ENCODE results near the gene RNF130.

RNF130 gene

DNA sequence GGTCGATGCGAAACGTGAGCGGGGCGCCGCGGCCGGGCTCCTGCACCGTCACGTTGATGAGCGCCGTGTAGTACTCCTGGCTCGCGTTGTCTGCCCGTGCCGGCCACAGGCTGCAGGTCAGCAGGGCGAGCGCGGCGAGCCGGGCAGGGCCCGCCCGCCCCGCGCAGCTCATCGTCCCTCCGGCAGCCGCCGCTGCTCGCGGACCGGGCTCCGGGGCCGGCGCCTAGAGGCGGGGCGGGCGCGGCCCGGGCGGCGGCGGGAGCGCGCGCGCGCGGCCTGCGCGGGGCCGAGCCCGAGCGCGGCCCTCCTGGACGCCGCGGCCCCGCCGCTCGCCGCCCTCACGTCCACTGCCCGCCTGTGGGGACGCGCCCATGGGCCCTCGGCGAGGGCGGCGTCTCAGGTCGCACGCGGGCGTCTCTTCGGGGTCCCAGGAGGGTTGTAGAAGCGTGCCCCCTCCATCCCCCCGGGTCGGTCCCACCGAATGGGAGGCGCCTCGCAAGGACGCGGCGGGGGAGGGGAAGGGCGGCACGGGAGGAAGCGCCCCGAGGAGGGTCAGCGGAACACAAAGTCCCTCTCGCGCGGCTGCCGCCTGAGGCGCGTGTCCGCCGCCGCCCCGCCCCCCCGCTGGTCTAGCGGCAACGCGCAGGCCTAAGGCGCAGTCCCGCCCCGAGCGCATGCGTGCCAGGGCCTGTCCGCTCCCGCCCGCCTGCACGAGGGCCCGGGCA, at the start of gene RNF130:
TSS of gene RNF130 (minus strand) at position 229 of the 725 bp plus-strand sequence. CDS start at position 172, 57 bp downstream.
- DNase-seq (ENCODE audit: low spot score): peak; percentile 80

- DNase-seq (ENCODE audit: low spot score): peak; percentile 90
Measured at GRCh38 chr5:180120237-180121101, 48.9 kb upstream of the RNF130 start.

DNA sequence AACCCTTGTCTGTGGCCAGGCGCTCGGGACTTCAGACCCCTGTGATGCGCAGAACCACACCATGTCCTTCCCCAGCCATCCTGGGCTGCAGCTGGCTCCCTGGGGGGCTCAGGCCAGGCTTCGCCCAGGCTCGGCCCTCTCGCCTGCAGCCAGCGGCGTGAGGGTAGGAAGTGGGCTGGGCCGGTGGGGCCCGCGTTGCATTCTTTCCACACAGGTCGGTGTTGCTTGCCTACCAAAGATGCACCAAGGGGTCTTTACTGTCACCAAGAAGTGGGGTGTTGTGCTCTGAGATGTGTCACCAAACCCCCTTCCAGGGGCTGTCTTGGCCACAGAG, 48.3 kb upstream of the RNF130 start:
- DNase-seq (ENCODE audit: low spot score): no peak

DNA sequence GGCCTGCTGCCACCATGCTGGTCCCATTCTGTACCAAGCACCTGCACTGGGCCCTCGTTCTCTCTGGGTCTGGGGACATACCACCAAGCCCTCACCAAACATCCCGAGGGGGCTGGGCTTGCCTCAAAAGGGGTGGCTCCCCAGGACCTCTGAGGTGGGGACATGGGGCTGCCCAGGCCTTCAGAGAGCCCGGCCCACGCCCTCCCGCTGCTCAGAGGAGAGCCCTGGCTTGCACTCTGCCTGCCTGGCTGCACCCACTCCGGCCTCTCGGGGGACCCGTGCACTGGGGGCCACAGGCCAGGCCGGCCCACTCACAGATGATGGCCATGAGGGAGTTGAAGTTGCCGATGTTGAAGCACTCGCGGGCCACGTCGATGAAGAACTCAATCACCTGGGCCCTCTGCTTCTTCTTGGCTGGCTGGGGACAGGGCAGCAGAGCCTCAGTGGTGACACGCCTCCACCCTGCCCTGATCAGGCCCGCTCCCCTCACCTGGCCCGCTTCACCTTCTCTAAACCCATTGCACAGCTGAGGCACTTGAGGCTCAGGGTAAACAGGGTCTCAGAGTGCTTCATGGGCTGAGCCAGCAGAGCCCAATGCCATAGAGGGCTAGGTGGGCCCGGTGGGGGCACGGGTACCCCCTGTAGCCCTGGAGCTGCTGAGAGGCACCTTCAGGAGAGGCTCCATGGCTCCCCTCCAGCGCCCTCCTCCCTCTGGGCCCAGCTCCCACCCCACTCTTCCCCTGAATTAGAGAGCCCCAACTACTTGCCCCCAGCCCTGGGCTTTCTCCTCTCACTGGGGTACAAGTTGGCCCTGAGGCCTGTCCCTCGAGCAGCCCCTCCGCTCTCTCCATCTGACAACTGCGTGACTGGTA, 47.7 kb upstream of the RNF130 start:
- DNase-seq (ENCODE audit: low spot score): no peak

DNA sequence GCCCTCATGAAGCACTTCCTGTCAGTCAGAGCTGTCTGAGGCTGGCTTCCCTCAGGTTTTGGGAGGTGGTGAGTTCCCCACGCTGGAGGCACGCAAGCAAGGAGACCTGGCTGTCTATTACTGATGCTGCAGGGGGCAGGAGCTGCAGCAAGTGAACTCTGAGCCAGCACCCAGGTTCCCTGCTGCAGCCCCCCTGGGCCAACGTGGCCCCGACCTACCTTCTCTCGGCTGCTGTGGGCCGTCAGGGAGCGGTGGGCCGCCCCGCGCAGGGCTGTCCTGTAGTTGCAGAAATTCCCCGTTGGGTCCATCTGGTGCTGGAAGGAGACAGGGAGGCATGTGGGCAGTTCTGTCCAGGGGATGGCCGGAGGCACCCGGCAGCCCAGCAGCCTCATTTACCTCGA, 46.8 kb upstream of the RNF130 start:
- DNase-seq (ENCODE audit: low spot score): no peak

GRCh38 chr5:180117000-180117725, 45.6 kb upstream of the RNF130 start:
- peak; percentile 72 for DNase-seq (ENCODE audit: low spot score)

- peak; percentile 46 for DNase-seq (ENCODE audit: low spot score)
Measured at GRCh38 chr5:180116077-180116999, 44.8 kb upstream of the RNF130 start.

- DNase-seq (ENCODE audit: low spot score): no peak
Measured at GRCh38 chr5:180115326-180116076, 43.9 kb upstream of the RNF130 start.

GRCh38 chr5:180114304-180115003, 42.9 kb upstream of the RNF130 start:
- DNase-seq (ENCODE audit: low spot score): no peak

DNA sequence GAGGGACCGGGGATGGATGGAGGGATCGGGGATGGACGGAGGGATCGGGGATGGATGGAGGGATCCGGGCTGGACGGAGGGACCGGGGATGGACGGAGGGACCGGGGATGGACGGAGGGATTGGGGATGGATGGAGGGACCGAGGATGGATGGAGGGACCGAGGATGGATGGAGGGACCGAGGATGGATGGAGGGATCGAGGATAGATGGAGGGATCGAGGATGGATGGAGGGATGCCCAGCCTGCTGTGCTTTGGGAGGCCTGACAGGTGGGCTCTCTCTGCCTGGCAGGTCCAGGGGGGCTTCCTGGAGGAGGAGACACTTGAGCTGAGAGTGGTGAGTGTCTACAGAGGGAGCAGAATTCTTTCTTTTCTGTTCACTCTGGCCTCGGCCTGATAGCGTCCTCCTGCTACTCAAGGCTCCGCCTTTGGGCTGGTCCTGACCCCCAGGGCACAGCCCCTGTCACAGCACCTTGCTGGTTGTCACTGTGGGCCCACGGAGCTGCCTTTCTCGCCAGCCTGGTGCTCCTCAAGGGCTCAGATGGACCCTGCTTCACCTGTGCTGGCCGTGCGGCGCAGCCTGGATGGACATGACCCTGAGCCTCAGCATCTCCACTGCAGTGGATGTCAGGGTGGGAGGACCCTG, 42.2 kb upstream of the RNF130 start:
- DNase-seq (ENCODE audit: low spot score): no peak

DNA sequence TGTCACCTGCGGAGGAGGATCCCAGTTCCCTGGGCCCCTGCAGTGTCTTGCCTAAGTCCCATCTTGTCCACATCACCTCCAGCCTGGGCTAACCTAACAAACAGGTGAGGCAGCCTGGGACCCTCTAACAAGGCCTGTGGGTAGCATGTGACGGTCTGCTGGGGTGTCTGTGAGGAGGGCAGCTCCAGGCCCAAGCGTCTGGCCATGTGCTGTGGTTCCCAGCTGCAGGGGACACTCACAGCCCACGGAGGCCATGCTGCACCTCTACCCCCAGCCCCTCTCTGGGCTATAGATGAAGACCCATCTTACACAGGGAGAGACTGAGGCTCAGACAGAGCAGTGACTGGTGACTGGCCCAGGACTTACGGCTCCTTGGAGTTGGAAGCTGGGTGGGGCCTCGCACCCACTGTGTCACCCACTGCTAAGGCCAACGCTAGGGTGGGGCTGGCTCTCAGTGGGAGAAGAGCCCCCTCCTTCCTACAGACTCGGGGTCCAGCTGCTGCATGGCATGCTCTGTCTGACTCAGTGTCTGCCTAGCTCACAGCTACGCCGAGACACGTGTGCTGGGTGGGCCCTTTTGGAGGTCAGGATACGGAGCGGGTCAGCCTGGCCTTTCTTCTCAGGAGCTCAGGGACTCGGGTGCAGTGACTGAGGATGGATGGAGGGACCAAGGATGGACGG, 40.8 kb upstream of the RNF130 start:
- no peak for DNase-seq (ENCODE audit: low spot score)

DNA sequence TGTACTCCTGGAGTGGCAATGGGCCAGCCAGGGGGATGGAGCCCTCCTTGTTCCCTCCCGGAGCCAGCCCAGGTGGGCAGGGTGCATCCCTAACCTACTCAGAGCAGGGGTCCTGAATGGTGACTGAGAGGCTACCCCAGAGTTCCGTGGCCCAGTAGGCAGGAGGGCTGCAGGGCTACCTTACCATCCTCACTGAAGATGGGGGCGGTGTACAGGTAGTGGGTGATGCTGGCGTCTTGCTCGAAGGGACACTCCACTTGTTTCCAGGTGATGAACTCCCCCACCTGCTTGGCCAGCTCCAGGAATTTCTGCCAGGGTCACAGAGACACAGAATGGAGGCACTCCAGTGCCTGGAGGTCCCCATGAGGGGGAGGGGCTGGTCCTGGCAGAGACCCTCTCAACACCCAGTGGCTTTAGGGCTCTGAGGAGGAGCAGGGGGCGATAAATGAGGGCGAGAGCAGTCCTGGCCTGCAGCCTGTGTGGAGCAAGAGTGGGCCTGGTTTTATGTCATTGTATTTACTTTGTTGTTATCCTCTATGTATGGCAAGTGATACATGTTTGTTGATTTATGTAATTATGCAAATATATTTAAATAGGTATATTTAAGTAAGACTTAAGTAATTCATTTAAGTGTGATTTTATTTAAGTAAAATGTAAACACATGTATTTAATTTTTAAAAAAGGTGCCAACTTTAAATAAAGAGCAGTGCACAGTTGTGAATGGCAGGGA, 39.9 kb upstream of the RNF130 start:
- DNase-seq (ENCODE audit: low spot score): no peak

GRCh38 chr5:180109920-180110319, 38.4 kb upstream of the RNF130 start:
- no peak for DNase-seq (ENCODE audit: low spot score)

- no peak for DNase-seq (ENCODE audit: low spot score)
Measured at GRCh38 chr5:180107005-180107404, 35.4 kb upstream of the RNF130 start.

DNA sequence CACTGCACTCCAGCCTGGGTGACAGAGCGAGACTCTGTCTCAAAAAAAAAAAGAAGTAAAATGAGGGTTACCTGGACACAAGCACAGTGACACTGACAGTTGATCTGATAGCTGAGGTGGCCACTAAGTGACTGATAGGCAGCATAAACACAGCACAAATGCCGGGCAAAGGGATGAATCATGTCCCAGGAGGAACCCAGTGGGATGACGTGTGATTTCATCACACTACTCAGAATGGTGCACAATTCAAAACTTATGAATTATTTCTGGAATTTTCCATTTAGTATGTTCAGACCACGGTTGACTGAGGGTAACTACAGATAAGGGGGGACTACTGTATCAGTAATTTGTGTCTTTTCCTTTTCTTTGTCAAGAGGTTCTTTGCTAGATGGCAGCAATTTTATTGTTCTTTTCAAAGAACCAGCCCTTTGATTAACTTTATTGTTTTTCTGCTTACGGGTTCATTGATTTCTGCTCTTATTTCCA, 34.3 kb upstream of the RNF130 start:
- no peak for DNase-seq (ENCODE audit: low spot score)

- no peak for DNase-seq (ENCODE audit: low spot score)
Measured at GRCh38 chr5:180104168-180104530, 32.6 kb upstream of the RNF130 start.

- no peak for DNase-seq (ENCODE audit: low spot score)
Measured at GRCh38 chr5:180103487-180104167, 32.1 kb upstream of the RNF130 start.
